Measurements from ENCODE around the gene ADIPOR2.
"Not testable (repeated sequence)": the region's sequence is repeated elsewhere in the genome, so short reads cannot be mapped to it uniquely, and the experiment has no call there.

ADIPOR2 gene

DNA sequence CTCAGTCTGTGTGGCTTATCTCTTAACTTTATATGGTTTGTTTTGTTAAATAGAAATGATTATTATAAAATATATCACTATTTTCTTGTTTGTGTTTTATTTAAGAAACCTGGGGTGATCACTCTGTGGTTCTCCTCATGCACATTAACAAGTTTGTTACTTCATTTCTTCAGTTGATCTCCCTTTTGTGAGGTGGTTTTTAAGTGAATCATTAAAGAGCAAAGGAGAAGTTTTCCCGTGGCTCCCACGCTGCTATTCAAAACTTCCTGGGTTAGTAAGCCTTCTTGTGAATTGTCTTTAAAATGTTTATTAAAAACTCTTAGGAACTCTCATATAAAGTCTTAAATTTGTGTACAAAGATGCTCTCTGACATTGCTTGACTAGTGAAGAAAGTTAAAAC, 11.8 kb downstream of the ADIPOR2 start:
- FAIRE-seq (no peak), DNase-seq (ENCODE audit: insufficient read length, low spot score) (no peak)

DNA sequence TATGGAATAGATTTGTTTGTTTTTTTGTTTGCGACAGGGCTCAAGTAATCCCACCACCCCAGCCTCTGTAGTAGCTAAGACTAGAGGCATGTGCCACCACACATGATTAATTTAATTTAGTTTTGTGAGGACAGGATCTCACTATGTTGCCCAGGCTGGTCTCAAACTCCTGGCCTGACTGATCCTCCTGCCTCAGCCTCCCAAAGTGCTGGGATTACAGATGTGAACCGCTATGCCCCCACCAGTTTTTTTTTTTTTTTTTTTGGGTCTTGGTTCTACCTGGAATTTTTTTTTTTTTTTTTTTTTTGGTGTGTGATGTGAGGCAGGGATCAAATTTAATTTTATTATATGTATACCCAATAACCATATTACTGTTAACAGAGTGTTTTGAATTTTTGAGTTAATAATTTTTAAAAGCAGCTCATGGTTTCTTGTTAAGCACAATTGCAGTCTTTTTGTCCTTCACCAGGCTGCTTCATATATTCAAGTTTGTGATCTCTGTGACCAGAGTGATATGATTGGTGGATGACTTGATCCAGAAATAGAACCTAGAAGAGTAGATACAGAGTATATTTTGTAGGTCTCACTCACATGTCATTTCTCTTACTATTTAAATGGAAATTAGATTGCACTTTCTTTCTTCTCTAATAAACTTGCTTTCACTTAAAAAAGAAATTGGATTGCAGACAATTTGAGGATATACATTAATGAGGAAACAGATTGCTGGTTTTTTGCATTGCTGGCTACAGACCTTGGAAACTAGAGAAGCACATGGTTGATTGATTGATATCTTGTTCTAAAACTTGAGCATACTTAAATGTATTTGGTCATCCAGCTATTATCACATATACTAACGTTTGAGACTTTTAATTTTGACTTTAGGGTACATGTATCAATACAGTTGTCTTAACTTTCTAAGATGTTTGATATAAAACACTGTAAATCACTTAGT, 13.2 kb downstream of the ADIPOR2 start:
- DNase-seq (ENCODE audit: insufficient read length, low spot score) (no peak), FAIRE-seq (peak; percentile 18)

DNA sequence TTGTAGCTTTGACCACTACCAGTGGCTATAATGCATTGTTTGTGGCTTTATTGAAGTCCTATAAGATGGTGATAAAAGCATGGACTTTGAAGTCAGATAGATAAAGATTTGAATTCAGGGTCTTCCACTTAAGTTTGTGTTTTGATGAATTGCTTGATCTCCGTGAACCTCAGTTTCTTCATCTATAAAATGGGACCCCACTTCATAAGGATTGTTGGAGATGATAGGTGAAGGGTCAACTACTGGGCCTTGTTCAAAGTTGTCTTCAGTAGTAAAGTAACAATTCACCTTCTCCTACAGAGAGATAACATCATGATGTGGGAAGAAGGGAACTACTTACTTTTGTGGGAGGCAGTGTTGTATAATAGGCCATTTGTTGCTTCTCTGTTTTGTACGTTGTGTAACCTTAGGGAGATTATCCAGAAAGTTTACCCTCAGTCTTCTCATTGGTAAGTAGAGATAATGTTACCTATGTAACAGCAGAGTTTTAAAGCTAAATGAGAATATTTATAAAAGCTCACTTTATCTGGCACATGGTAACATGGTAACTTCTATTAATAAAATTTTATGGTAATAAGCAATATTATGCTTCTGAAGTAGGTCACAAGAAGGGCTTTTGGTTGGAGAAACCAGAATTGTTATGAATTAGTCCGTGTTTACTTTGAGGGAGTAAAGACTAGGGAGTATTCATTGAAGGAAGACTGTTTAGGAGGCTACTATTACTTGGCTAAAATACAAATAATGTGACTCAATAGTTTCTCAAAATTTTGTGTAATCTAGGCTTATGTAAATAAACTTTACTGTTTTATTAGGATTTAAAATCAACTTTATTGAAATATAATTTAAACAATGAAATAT, 15.1 kb downstream of the ADIPOR2 start:
- no peak for FAIRE-seq

DNA sequence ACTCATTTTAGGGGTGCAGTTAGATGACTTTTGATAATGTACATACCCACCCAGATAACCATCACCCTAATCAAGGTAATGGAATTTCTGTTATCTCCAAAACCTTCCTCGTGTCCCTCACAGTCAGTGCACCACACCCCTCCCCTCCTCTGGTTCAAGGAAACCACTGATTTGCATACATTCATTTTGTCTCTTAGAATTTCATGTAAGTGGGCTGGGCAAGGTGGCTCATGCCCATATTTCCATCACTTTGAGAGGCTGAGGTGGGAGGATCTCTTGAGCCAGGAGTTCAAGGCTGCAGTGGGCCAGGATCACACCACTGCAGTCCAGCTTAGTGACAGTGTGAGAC, 15.7 kb downstream of the ADIPOR2 start:
- DNase-seq (ENCODE audit: insufficient read length, low spot score) = no peak
- FAIRE-seq = peak; percentile 45

More for the DNA sequence above, 15.1 kb downstream of the ADIPOR2 start:
- DNase-seq (ENCODE audit: insufficient read length, low spot score) = no peak

DNA sequence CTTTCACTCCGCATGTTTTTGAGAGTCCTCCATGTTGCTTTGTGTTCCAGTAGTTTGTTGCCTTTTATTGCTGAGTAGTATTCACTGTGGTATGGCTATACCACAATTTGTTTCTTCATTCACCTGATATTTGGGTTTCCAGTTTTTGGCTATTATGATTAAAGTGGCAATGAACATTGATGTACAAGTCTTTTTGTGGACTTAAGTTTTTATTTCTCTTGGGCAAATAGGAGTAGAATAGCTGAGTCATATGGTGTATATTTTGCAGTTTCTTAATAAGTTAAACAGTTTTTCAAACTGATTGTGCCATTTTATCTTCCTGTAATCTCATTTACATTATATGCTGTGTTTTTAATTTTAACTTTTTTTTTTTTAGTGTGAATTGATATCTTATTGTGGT, 16.2 kb downstream of the ADIPOR2 start:
- FAIRE-seq (no peak), DNase-seq (ENCODE audit: insufficient read length, low spot score) (no peak)

DNA sequence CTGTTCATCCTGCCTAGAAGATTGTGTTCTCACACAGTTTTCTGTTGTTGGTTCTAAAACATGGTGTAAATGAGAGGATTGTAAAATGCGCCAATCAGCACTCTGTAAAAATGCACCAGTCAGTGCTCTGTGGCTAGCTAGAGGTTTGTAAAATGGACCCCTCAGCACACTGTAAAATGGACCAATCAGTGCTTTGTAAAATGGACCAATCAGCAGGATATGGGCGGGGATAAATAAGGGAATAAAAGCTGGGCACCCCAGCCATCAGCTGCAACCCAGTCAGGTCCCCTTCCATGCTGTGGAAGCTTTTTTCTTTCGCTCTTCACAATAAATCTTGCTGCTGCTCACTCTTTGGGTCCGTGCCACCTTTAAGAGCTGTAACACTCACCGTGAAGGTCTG, 19.1 kb downstream of the ADIPOR2 start:
- DNase-seq (ENCODE audit: insufficient read length, low spot score); FAIRE-seq: not testable (repeated sequence)

DNA sequence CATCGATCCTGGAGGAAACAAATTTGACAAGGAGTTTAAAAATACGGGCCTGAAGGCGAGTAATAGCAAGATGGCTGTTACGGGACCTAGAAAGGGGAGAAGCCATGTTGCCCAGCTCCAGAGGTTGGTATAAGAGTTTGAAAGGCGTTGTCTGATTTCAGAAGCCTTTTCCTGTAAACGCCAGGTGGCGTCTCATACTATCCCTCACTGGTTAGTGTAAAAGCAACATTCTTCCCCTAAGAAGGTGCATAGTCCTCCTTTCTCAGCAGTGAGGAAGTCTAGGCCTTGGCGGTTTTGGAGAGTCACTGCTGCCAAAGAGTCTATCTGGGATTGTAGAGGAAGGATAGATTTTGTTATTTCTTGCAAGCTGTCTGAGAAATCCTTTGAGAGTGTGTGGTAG, 20.0 kb downstream of the ADIPOR2 start:
- not testable (repeated sequence) for DNase-seq (ENCODE audit: insufficient read length, low spot score); FAIRE-seq

DNA sequence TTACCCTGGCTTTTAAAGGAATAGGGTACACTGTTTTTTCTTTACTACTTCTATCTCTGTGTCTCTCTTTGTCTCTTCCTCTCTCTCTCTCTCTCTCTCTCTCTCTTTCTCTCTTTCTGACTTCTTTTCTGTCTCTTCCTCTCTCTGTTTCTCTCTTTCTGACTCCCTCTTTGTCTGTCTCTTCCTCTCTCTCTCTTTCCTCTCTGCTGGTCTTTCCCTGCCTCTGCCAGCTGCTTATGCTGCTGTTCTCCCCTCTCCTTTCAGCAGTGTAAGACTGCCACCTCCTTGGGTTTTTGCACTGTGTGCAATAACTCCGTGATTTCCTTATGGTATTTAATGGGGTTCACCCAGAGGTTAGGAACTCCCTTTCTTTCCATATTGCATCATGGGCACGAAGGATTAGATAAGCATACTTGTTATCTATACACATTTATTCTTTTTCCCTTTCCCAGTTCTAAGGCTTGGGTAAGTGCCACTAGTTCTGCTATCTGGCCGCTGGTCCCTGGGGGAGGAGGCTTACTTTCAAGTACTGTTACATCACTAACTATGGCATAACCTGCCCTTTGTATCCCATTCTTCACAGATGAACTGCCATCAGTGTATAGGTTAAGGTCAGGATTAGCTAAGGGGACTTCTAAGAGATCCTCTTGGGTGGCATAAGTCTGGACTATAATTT, 20.8 kb downstream of the ADIPOR2 start:
- DNase-seq (ENCODE audit: insufficient read length, low spot score); FAIRE-seq: not testable (repeated sequence)

DNA sequence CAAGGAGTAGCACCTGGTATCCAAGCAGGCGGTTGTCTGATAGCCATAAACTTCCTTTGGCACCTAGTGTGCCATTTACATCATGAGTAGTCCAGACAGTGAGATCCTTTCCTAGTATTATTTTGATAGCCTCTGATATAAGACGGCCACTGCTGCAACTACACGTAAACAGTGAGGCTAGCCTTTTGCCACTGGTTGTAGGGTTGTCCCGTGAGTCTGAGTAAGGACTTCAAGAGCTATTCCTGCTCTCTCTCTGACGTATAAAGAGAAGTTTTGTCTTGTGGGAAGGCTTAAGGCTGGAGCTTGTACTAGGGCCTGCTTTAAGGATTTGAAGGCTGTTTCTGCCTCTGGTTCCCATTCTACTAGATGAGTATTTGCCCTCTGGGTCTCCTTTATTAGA, 21.4 kb downstream of the ADIPOR2 start:
- FAIRE-seq; DNase-seq (ENCODE audit: insufficient read length, low spot score): not testable (repeated sequence)

DNA sequence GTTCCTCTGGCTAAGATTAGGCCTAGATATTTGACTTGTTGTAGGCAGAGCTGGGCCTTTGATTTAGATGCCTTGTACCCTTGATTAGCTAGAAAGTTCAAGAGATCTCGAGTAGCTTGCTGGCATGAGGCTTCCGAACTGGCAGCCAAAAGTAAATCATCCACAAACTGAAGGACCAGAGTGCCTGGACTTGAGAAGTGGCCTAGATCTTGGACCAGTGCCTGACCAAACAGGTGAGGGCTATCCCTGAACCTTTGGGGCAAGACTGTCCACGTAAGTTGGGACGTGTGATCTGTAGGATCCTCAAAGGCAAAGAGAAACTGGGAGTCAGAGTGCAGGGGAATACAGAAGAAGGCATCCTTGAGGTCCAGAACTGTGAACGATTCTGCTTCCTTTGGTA, 22.0 kb downstream of the ADIPOR2 start:
- DNase-seq (ENCODE audit: insufficient read length, low spot score); FAIRE-seq: not testable (repeated sequence)

DNA sequence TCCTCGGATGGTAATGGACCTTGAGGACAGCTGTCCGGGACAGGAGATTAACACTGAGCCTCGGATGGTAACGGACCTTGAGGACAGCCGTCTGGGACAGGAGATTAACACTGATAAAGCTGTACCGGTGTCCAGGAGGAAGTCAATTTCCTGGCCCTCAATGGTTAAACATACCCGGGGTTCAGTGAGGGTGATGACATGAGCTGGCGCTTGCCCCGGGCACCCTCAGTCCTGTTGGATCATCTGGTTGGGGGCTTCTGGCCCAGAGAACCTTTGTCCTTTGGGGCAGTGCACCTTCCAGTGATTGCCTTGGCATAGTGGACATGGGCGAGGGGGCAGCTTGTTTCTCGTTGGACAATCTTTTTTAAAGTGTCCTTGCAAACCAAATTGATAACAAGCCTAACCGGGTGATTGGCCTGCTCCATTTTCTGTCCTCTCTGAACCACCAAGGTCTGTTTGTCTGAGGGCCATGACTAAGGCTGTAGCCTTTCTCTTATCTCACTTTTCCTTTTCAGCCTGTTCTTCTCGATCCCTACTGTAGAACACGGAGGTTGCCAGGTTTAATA, 23.0 kb downstream of the ADIPOR2 start:
- DNase-seq (ENCODE audit: insufficient read length, low spot score); FAIRE-seq: not testable (repeated sequence)

DNA sequence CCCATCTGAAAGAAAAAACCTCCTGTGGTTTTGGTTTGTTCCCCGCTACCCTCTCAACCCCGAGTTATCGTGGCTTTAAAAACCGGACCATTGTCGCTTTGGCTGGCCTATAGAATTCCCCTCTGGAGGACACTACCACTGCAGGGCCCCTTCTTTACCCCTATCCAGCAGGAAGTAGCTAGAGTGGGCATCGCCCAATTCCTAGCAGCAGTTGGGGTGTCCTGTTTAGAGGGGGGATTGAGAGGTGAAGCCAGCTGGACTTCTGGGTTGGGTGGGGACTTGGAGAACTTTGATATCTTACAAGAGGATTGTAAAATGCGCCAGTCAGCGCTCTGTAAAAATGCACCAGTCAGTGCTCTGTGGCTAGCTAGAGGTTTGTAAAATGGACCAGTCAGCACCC, 24.6 kb downstream of the ADIPOR2 start:
- FAIRE-seq; DNase-seq (ENCODE audit: insufficient read length, low spot score): not testable (repeated sequence)

DNA sequence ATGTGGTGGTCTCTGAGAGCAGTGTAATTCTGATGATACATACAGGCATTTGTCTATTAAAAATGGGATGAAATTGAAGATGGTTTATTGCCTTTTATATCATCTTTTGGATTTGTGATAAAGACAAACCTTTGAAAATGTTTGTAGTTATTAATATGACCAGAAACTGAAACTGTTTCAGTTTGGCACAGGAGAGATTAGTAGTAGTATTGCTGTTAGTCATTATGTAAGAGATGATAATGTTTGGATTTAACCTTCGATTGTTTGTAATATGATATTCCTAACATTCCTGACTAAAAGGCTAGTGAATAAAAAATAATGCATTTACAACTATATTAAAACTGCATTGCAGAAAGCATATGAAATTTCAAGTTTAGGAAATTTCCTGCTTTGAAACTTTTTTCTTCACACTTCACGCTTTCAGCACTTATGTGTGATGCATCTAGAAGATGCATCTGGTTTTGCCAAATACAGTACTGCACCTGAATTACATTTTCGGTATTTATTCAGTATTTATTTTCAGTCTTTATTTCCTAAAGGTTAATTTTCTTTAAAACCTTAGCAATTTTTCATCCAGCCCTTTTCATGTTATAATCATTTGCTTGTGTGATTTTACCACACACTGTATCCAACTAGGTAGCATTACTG, 25.5 kb downstream of the ADIPOR2 start:
- FAIRE-seq (peak; percentile 35), DNase-seq (ENCODE audit: insufficient read length, low spot score) (no peak)

DNA sequence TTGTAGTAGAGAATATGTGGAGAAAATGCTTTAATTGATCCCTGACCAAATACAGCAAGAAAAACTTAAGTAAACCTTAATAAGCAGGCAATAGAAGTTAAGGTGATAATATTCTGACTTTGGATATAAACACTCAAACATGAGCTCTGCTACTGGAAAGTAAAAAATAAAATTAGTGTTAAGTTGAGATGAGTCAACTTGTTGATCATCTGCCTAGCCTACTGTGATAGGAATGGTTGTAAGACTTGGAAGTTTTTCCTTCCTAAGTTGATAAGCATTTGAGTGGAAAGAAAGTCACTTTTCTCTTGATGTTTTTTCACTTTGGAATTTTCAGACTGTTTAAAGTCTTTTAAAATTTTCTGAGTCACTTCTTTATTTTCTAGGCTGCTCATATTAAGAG, 26.0 kb downstream of the ADIPOR2 start:
- DNase-seq (ENCODE audit: insufficient read length, low spot score) (no peak), FAIRE-seq (no peak)

DNA sequence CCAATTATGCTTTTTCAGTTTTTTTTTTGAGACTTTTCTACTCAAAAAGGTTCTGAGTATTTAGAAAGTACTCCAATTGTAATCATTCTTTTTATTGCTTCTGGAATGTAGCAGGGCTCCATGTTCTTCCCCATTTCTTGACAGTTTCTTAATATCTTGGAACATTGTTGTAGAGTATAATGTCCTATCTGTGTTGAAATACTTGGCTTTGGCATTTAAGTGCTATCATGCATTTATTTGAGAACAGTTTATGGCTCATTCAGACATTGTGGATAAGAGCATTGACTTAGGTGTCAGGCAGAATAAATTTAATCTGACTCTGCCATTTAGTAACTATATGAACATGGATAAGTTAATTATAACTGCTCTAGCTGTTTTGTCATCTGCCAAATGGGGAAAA, 28.3 kb downstream of the ADIPOR2 start:
- peak; percentile 44 for FAIRE-seq

DNA sequence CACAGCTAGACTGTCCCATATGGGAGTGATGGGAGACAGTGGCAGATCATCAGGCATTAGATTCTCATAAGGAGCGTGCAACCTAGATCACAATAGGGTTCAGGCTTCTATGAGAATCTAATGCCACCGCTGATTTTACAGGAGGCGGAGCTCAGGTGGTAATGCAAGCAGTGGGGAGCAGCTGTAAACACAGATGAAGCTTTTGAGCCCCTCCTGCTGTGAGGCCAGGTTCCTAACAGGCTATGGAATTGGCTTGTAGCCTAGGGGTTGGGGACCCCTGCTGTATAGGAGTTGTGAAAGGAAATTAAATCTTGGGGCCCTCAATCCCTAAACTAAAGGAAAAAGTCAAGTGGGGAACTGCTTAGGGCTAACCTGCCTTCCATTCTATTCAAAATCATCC, 29.6 kb downstream of the ADIPOR2 start:
- no peak for FAIRE-seq
- no peak for DNase-seq (ENCODE audit: insufficient read length, low spot score)

More for the DNA sequence above, 28.3 kb downstream of the ADIPOR2 start:
- DNase-seq (ENCODE audit: insufficient read length, low spot score) = no peak

DNA sequence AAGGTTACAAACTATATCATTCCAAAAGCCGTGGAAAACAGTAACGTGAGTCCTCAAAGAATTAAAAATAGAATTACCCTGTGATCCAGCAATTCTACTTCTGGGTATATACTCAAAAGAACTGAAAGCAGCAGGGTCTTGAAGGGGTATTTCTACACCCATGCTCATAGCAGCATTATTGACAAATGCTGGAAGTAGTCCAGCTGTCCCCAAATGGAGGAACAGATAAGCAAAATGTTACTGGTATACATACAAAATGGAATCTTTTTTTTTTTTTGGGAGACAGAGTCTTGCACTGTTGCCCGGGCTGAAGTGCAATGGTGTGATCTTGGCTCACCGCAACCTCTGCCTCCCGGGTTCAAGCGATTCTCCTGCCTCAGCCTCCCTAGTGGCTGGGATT, 32.9 kb downstream of the ADIPOR2 start:
- FAIRE-seq (no peak), DNase-seq (ENCODE audit: insufficient read length, low spot score) (no peak)

DNA sequence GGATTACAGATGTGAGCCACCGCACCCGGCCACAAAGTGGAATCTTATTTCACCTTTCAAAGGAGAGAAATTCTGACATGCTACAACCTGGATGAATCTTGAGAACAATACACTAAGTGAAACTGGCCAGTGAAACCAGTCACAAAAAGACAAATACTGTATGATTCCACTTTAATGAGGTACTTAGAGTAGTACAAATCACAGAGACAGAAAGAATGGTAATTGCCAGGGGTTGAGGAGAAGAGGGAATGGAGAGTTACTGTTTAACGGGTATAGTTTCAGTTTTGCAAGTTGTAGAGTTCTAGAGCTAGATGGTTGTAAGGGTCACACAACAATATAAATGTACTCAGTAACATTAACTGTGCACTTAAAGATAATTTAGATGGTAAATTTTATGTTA, 33.4 kb downstream of the ADIPOR2 start:
- FAIRE-seq = no peak
- DNase-seq (ENCODE audit: insufficient read length, low spot score) = no peak

DNA sequence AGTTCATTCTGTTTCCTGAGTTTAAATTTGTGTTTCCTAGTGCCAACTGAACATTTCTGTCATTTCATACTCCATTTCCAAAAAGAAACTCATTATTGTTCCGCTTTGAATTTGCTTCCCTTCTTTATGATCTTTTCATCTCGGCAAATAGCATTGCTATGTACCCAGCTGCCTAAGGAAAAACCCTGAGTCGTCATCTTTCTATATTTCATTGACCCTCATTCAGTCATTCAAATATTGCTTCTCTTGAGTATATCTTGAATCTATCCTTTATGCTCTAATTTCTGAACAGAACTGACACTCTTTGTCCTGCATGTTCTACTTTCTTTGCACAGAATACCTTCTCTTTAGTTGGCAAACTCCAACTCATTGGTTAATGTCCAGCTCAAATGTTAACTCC, 35.9 kb downstream of the ADIPOR2 start:
- no peak for DNase-seq (ENCODE audit: insufficient read length, low spot score)
- peak; percentile 33 for FAIRE-seq

DNA sequence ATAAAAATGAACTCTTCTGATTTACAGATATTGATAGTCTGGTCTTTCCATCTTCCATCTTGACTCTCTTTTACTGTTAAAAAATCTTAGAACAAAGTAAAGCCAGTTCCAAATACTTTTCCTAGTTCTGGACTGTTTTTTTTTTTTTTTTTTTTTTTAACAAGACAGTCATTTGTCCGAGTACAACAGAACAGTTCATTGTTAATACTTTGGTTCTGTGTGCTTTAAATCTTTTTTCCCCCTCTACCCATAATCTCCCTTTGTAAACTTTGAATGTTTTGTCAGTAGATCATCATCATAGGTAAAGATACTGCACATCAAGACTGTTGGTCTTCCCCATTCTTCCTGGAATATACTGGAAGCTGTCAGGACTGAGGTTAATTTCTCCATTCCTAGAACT, 38.0 kb downstream of the ADIPOR2 start:
- no peak for DNase-seq (ENCODE audit: insufficient read length, low spot score)
- no peak for FAIRE-seq

Data from GM19239 (cell line).